ENCODE data around the gene DHRS3.

DNA sequence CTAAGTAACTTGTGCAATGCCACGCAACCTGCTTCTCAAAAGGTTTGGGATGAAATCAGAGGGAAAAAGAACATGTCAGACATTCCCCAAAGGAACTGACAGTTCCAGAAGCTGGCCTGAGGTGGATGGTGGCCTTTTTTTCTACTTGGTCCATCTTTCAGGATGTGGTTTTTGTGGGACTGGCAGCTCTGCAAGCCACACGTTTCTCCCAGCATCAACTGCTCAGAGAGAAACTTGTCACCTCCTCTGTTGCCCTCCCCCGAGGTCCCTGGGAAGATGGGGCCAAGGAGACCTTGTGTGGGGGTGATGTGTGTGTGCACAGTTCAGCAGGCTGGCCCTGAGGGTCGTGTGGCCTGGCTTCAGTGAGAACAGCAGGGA, 2.5 kb upstream of the DHRS3 start:
- TF ChIP-seq, protein P1, sequence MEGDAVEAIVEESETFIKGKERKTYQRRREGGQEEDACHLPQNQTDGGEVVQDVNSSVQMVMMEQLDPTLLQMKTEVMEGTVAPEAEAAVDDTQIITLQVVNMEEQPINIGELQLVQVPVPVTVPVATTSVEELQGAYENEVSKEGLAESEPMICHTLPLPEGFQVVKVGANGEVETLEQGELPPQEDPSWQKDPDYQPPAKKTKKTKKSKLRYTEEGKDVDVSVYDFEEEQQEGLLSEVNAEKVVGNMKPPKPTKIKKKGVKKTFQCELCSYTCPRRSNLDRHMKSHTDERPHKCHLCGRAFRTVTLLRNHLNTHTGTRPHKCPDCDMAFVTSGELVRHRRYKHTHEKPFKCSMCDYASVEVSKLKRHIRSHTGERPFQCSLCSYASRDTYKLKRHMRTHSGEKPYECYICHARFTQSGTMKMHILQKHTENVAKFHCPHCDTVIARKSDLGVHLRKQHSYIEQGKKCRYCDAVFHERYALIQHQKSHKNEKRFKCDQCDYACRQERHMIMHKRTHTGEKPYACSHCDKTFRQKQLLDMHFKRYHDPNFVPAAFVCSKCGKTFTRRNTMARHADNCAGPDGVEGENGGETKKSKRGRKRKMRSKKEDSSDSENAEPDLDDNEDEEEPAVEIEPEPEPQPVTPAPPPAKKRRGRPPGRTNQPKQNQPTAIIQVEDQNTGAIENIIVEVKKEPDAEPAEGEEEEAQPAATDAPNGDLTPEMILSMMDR (IDR thresholded peaks at IDR 0.05) = no peak
- TF ChIP-seq POLR2A (IDR thresholded peaks at IDR 0.05) = no peak
- TF ChIP-seq POLR2AphosphoS5 (IDR thresholded peaks at IDR 0.05) = no peak
